Transverse colon (tissue), 4 donors: ENCODE results near the gene SUSD3.

Source experiments
- POLR2AphosphoS5 ChIP-seq, 3 donors: sonication (generic); formaldehyde crosslinking; IDR thresholded peaks; one replicate each; pipeline ENCODE4 v1.6.1; 2016; ENCODE audit warnings: antibody characterized with exemption in 3 of 3
- TF ChIP-seq, protein P1 (sequence below), 5 experiments: fragments of 200-600 bp in 3 of 5; fragments of 450-650 bp in 2 of 5; sonication (generic) in 3 of 5; IDR thresholded peaks; 1 replicate in 2 of 5; 2 replicates in 3 of 5; pipeline ENCODE4 v1.5.1; 2016 to 2017; ENCODE audit warnings: antibody characterized with exemption in 5 of 5, inconsistent platforms in 3 of 5, mild to moderate bottlenecking in 2 of 5, moderate library complexity in 1 of 5

DNA sequence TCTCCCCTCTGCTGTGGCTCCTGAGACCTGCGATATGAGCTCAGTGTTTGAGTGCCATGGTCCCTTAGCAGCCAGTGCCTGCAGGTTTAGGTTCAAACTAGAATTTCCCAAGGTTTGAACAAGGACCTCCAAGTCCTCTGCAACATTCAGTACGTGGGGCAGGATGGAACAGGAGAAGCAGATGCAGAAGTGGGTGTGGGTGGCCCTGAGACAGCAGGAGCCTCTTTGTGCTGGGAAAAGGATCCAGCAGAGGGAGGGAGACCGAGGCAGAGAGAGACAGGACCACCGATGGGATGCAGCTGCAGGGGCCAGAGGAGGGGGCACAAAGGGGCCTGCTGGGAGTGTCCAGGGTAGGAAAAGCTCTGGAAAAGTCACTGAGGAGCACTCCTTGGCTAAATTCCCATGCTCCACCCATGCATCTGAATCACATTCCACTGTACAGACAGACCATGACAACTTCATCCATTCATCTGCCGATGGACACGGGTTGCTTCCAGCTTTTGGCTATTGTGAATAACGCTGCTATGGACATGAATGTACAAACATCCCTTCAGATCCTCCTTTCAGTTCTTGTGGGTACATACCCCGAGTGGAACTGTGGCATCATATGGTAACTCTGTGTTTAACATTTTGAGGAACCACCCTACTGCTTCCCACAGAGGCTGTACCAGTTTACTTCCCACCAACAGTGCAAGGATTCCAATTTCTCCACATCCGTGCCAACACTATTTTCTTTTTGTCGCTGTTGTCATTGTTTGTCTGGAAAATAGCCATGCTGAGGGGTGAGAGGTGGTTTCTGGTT is 26.7 kb upstream of the SUSD3 start:
- TF ChIP-seq POLR2AphosphoS5 (IDR thresholded peaks at IDR 0.05) = no peak
- TF ChIP-seq, protein P1, sequence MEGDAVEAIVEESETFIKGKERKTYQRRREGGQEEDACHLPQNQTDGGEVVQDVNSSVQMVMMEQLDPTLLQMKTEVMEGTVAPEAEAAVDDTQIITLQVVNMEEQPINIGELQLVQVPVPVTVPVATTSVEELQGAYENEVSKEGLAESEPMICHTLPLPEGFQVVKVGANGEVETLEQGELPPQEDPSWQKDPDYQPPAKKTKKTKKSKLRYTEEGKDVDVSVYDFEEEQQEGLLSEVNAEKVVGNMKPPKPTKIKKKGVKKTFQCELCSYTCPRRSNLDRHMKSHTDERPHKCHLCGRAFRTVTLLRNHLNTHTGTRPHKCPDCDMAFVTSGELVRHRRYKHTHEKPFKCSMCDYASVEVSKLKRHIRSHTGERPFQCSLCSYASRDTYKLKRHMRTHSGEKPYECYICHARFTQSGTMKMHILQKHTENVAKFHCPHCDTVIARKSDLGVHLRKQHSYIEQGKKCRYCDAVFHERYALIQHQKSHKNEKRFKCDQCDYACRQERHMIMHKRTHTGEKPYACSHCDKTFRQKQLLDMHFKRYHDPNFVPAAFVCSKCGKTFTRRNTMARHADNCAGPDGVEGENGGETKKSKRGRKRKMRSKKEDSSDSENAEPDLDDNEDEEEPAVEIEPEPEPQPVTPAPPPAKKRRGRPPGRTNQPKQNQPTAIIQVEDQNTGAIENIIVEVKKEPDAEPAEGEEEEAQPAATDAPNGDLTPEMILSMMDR (IDR thresholded peaks at IDR 0.05) = no peak
